HG02938 (cell line): ENCODE data around the gene RPRM.
"Not testable (repeated sequence)": the region's sequence is repeated elsewhere in the genome, so short reads cannot be mapped to it uniquely, and the experiment has no call there.

ENCODE experiments used
- ATAC-seq: cut with Tn5 transposase; IDR thresholded peaks from one replicate; pipeline ENCODE4 v1.9.1; 2021; ENCODE audit warnings: mild to moderate bottlenecking, moderate library complexity; ENCODE audit not compliant: unreplicated experiment

RPRM gene

DNA sequence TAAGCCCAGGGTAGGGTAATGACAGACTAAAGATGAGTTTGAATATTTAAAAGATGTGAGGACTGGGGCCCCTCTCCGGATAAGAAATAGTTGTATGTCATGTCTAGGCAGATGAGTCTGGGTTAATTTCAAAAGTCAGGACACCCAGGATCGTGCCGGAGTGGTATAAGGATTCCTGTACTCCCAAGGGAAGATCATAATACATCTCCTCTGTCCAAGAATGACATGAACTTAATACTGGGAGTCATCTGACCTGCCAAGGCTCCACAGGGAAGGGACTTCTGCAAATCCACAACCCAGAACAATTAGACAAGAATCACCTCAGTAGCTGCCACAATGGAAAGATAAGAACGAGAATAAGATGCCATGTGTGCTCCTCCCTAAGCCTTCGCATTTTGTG lies 17.1 kb downstream of the RPRM start:
- no peak for ATAC-seq

DNA sequence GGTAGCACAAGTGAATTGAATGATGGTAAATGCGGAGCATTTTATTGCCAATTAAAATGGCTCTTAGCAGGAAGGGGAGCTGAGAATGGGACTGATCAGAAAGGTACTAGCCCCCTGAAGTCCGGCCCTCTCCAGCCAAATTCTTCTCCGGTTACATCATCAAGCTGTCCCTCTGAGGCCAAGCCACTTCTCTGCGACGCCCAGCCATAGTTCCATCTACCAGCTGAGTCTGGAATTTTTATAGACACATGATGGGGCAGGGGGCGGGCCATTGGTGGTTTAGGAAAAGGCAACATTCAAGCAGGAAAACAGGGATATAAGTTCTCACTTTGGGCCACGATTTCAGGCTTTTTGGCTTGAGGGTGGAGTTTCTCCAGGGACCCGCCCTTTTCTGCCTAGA lies 22.7 kb downstream of the RPRM start:
- no peak for ATAC-seq

DNA sequence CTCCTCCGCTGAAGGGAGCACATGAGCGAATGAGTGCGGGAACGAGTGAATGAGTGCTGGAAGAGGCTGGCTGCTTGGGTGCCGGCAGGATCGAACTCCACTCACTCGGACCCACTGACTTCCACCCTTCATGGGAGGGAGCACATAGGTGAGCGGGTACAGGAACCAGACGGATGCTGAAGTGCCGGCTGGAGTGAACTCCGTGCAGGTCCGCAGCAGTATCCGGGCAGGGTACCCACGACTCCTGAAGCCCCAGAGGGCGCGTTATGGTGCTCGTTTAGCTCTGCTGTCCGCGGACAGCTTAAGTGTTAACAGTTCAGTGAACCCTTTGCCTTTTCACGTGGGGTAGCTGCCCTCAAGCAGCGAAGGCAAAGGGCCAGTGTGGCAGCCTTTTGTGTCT lies 23.2 kb downstream of the RPRM start:
- no peak for ATAC-seq

DNA sequence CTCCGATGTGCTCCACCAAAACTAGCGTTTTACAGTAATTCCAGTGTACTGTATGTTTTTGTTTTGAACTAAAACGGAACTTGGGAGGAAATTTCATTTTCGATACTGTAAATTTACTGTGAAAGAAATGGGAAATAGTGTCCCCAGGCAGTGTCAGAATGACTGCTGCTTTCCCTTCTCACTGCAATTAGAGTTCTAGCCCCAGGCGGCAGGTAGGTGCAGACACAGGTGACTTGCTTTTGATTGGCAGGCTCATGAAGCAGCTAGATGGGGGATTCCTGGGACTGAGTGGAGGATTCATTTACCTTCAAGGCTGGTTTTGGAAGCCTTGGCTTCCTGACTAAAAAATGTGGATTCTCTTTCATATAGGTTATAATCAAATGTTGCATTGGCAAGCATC lies 27.0 kb downstream of the RPRM start:
- no peak for ATAC-seq

DNA sequence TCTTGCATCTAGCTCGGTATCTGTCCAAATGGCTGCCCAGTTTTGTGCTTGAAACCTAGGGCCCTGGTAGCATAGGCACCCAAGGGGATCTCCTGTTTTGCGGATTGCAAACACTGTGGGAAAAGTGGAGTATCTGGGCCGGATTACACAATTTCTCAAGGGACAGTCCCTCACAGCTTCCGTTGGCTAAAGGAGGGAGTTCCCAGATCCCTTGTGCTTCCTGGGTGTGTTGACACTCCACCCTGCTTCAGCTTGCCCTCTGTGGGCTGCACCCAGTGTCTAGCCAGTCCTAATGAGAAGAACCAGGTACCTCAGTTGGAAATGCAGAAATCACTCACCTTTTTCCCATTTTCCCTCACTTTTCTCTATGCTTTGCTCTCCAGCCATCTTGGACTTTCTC lies 35.5 kb downstream of the RPRM start:
- no peak for ATAC-seq

DNA sequence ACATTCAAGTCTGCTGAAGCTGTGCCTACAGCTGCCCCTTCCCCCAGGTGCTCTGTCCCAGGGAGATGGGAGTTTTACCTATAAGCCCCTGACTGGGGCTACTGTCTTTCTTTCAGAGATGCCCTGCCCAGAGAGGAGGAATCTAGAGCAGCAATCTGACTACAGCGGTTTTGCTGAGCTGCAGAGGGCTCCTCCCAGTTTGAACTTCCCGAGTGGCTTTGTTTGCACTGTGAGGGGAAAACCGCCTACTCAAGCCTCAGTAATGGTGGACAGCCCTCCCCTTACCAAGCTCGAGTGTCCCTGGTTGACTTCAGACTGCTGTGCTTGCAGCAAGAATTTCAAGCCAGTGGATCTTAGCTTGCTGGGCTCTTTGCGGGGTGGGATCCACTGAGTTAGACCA lies 35.9 kb downstream of the RPRM start:
- ATAC-seq, result not testable (repeated sequence)

DNA sequence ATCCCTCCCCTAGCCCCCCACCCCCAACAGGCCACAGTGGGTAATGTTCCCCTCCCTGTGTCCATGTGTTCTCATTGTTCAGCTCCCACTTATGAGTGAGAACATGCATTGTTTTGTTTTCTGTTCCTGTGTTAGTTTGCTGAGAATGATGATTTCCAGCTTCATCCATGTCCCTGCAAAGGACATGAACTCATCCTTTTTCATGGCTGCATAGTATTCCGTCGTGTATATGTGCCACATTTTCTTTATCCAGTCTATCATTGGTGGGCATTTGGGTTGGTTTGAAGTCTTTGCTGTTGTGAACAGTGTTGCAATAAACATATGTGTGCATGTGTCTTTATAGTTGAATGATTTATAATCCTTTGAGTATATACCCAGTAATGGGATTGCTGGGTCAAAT lies 38.5 kb downstream of the RPRM start:
- not testable (repeated sequence) for ATAC-seq

DNA sequence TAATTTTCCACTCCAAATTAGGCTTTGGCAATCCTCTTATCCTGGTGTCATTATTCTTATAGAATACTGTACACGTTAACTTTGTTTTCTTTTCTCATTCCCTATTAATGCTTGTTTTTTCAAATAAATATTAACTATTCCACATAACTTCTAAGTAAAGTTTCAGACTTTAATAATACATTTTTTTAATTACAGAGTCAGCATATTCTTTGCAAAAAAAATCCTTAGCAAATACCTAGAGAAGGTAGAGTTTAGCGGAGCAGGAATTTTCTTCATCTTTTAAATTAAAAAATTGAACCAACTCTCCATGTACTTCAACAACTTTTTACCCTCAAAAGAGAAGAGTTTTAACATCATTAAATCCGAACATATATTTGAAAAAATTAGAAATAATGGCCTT lies 45.2 kb downstream of the RPRM start:
- no peak for ATAC-seq

DNA sequence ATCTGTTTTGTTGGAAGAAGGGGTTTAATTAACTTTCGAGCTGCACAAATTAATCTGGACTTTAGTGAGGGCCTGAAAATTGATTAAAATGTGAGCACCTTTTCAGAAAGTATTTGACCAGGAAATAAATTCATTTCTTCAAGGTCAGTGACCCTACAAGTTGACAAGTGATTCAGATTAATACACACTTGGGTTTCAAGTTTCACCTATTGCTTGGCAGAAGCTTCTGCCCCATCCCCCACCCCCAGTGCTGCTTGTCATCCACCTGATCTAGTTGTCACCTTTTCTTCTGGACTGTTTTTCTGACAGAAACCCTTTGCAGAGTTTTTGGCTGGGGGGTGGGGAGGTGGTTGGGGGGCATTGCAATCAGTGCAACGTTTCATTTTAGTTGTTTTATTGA lies 46.2 kb downstream of the RPRM start:
- no peak for ATAC-seq

DNA sequence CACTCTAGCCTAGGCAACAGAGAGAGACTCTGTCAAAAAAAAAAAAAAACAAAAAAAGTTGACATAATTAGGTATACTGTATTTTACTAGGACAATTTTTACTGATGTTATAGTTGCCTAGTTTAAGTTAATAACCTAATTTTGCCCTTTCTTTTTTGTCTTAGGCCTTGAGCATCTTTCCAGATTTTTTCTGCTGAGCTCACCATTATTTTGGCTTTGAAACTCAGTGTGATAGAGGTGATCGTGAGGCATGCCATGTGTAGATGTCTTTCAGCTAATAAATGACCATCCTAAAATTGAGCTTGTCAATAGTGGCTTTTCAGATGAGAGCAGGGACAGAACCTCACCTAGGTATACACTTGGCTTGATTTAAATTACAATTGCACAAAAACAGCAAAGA lies 47.4 kb downstream of the RPRM start:
- no peak for ATAC-seq
